Measurements from ENCODE around the gene ATOH8. TPM values are rescaled to one million over a fixed set of nuclear protein-coding genes. Genes with fewer than 3 reads are reported as not detected.

ATOH8 gene
- total and polyA plus RNA-seq, 10 of the 15 experiments (the other 5 are each of a cell fraction or from before 2014, with no cell fraction given) = 0.03 to 0.60 TPM; not detected in 8

GRCh38 chr2:85788603-85789002, 34.8 kb downstream of the ATOH8 start:
- ChIA-PET SMC1A (ENCODE audit: uncharacterized antibody, unreplicated experiment) (no interaction called here), RAD21 (ENCODE audit: unreplicated experiment) (no interaction called here), POLR2A (no interaction called here), CTCF (interaction anchor here (0.8 kb wide), 1 partner anchor 16 kb away, joined by 3 read pairs; no protein-coding TSS in a partner anchor)
- Histone ChIP-seq H3K27me3 (replicated peaks in 1 of 2; ENCODE audit: control insufficient read depth in 2 of 2, insufficient read depth in 2 of 2, low read length in 1 of 2) (peaks cover 4 to 9% of the 10 kb centered on the region in 2 experiments; a peak in 3 of 4 replicates), H3K4me2 (ENCODE audit: control insufficient read depth, insufficient read depth) (no peak overlapping the region), H3K9me3 (replicated peaks; ENCODE audit: control insufficient read depth, insufficient read depth, low read length) (no peaks in the 10 kb centered on the region), H3K36me3 (ENCODE audit: control insufficient read depth in 2 of 2, insufficient read depth in 2 of 2, low read length in 1 of 2) (no peaks in the 10 kb centered on the region), H3K4me1 (ENCODE audit: control insufficient read depth, insufficient read depth, low read length) (no peaks in the 10 kb centered on the region), H3K27ac (ENCODE audit: control insufficient read depth, insufficient read depth) (no peak overlapping the region), H4K20me1 (ENCODE audit: control insufficient read depth, insufficient read depth) (no peaks in the 10 kb centered on the region), H2AFZ (ENCODE audit: control insufficient read depth, low read depth, low read length) (no peak overlapping the region), H3K9ac (ENCODE audit: control insufficient read depth, insufficient read depth, low read length) (no peak overlapping the region), H3K79me2 (ENCODE audit: control insufficient read depth, insufficient read depth, low read length) (no peaks in the 10 kb centered on the region), H3K4me3 (no peak overlapping the region)
- ATAC-seq = no peak
- FAIRE-seq = no peak
- intact Hi-C loops (cut with micrococcal nuclease; ENCODE audit: unreplicated experiment) (no loop called here), in situ Hi-C loops (cut with MboI) (no loop called here)
- 30% methylated on average over 3 of the region's 3 CpGs for WGBS (ENCODE audit: insufficient coverage, insufficient replicate concordance, low lambda C conversion rate, missing lambda C conversion rate)
- DNase-seq (ENCODE audit: low read depth, low spot score) = no peak
- BruUV-seq (replicated peaks) = no TSS peak
- TF ChIP-seq SKIL (IDR thresholded peaks at IDR 0.05; ENCODE audit: low read depth, poor library complexity, severe bottlenecking) (no peak), MAX (IDR thresholded peaks at IDR 0.05; ENCODE audit: low read depth, low read length) (no peak), ESRRA (IDR thresholded peaks at IDR 0.05; ENCODE audit: low read length) (no peak), ZNF24 (IDR thresholded peaks at IDR 0.05) (no peak), HDAC6 (IDR thresholded peaks at IDR 0.05; ENCODE audit: unreplicated experiment) (no peak), JUND (IDR thresholded peaks at IDR 0.05; ENCODE audit: low read depth, low read length) (no peak), NBN (IDR thresholded peaks at IDR 0.05) (no peak), ASH2L (IDR thresholded peaks at IDR 0.05; ENCODE audit: borderline replicate concordance, low read depth) (no peak), CHD2 (IDR thresholded peaks at IDR 0.05; ENCODE audit: borderline replicate concordance, low read depth, low read length) (no peak), ELK1 (IDR thresholded peaks at IDR 0.05; ENCODE audit: low read depth, low read length) (no peak), ZNF592 (IDR thresholded peaks at IDR 0.05) (no peak), SMARCA5 (IDR thresholded peaks at IDR 0.05) (no peak), RAD21 (IDR thresholded peaks at IDR 0.05; ENCODE audit: insufficient read depth, low read depth, low read length) (no peak), PAX8 (IDR thresholded peaks at IDR 0.05) (no peak), HSF1 (IDR thresholded peaks at IDR 0.05; ENCODE audit: low read depth, low read length) (no peak)
